HepG2 (cell line): ENCODE data around the gene CELF5. TPM values are rescaled to one million over a fixed set of nuclear protein-coding genes. Genes with fewer than 3 reads are reported as not detected.

ENCODE experiments used
- ATAC-seq: fragments of 200-7000 bp; cut with Tn5 transposase; 3 replicates; pipeline ENCODE4 v1.9.1; 2020; ENCODE audit warnings: mild to moderate bottlenecking, moderate library complexity
- BruUV-seq: library from RNA; stranded (reverse); fragments of 400-500 nt; replicated peaks from 2 replicates; lab custom pipeline; 2021; lab: Mats Ljungman, UMichigan
- CTCF ChIA-PET: fragments of 300-600 bp; formaldehyde crosslinking; extraction: SDS; loops from one replicate; lab custom pipeline; 2021; ENCODE audit warnings: low total read pairs, inconsistent platforms, low intra/inter-chr PET ratio; lab: Yijun Ruan, JAX
- POLR2A ChIA-PET: fragments of 350-600 bp; sonication (Branson Sonifier 250); formaldehyde crosslinking; loops from one replicate; lab custom pipeline; 2020; ENCODE audit warnings: antibody characterized with exemption, inconsistent platforms; lab: Yijun Ruan, JAX
- DNase-seq: peaks from one replicate; pipeline ENCODE4 v3.0.0-alpha.2; 2015; ENCODE audit warnings: low spot score
- FAIRE-seq: peaks from 3 replicates; lab custom pipeline; 2011; peaks lifted over from hg19 to GRCh38; lab: Jason Lieb, UNC
- H2AFZ ChIP-seq: one replicate; pipeline ENCODE4 v1.6.1; 2011; ENCODE audit warnings: low read length, inconsistent platforms
- H3K27ac ChIP-seq: fragments of 300-600 bp; 3 replicates; pipeline ENCODE4 v1.8.0; 2011; ENCODE audit warnings: mixed run types, mild to moderate bottlenecking, mixed read lengths, low read length, inconsistent platforms; ENCODE audit not compliant: insufficient read depth; ENCODE audit errors: extremely low read length
- H3K27me3 ChIP-seq, 2 experiments: fragments of 200-600 bp in 1 of 2; 2 replicates in 1 of 2; 3 replicates in 1 of 2; pipeline versions ENCODE4 v1.6.0 to v1.8.0; 2011; ENCODE audit warnings: low read length in 2 of 2, mild to moderate bottlenecking in 2 of 2, moderate library complexity in 2 of 2, inconsistent platforms in 1 of 2; ENCODE audit not compliant: insufficient read depth in 2 of 2, control insufficient read depth in 1 of 2
- H3K36me3 ChIP-seq, 2 experiments: fragments of 200-600 bp in 1 of 2; replicated peaks in 1 of 2; 2 replicates in 1 of 2; 3 replicates in 1 of 2; pipeline versions ENCODE4 v1.5.1 to v1.8.0; 2011; ENCODE audit warnings: low read length in 2 of 2, inconsistent platforms in 1 of 2; ENCODE audit not compliant: insufficient read depth in 2 of 2, control insufficient read depth in 1 of 2
- H3K4me1 ChIP-seq: 2 replicates; pipeline ENCODE4 v1.5.1; 2012; ENCODE audit warnings: low read length, inconsistent platforms; ENCODE audit not compliant: insufficient read depth
- H3K4me2 ChIP-seq: 2 replicates; pipeline ENCODE4 v1.6.0; 2011; ENCODE audit warnings: low read depth, low read length, inconsistent platforms
- H3K4me3 ChIP-seq, 3 experiments: fragments of 200-600 bp in 1 of 3; sonication (generic), shearing (Covaris generic) in 1 of 3; replicated peaks in 1 of 3; 2 replicates each; pipeline ENCODE4 v1.5.1; 2011 to 2016; ENCODE audit warnings: low read length in 3 of 3, inconsistent platforms in 2 of 3, low read depth in 2 of 3, mild to moderate bottlenecking in 2 of 3, control low read depth in 1 of 3, mixed read lengths in 1 of 3; ENCODE audit not compliant: insufficient read depth in 1 of 3
- H3K79me2 ChIP-seq: one replicate; pipeline ENCODE4 v1.6.1; 2011; ENCODE audit warnings: low read length, inconsistent platforms; ENCODE audit not compliant: insufficient read depth
- H3K9ac ChIP-seq: 2 replicates; pipeline ENCODE4 v1.6.0; 2011; ENCODE audit warnings: mild to moderate bottlenecking, low read depth, low read length, inconsistent platforms; ENCODE audit not compliant: insufficient read depth
- H3K9me3 ChIP-seq: 2 replicates; pipeline ENCODE4 v1.5.1; 2012; ENCODE audit warnings: mild to moderate bottlenecking, low read length
- H4K20me1 ChIP-seq: 2 replicates; pipeline ENCODE4 v1.6.0; 2011; ENCODE audit warnings: inconsistent platforms, mild to moderate bottlenecking, low read length, moderate library complexity; ENCODE audit not compliant: insufficient read depth
- AGO2 ChIP-seq: fragments of 200-400 bp; formaldehyde crosslinking; optimal IDR thresholded peaks from 2 replicates; pipeline ENCODE3; 2017; ENCODE audit warnings: mild to moderate bottlenecking, low read depth, low read length, moderate library complexity
- FOXP1 ChIP-seq, 2 experiments: fragments of 450-650 bp in 1 of 2; IDR thresholded peaks; 2 replicates each; pipeline ENCODE4 v1.6.1; 2017 to 2018; ENCODE audit warnings: antibody characterized with exemption in 1 of 2
- GZF1 ChIP-seq: sonication (generic); formaldehyde crosslinking; IDR thresholded peaks from 2 replicates; pipeline ENCODE4 v1.5.1; 2020; ENCODE audit warnings: mild to moderate bottlenecking, missing genetic modification reagents
- HHEX ChIP-seq: IDR thresholded peaks from 2 replicates; pipeline ENCODE4 v1.6.1; 2016; ENCODE audit warnings: control low read depth
- TFDP2 ChIP-seq: sonication (generic); formaldehyde crosslinking; IDR thresholded peaks from 2 replicates; pipeline ENCODE4 v1.4.0; 2020; ENCODE audit warnings: missing genetic modification reagents
- WGBS: methylation state at CpG from one replicate; pipeline ENCODE4 v1.1.6; 2017; ENCODE audit warnings: low lambda C conversion rate; 5-methylcytosine and 5-hydroxymethylcytosine counted together
- in situ Hi-C: cut with HindIII; loops from 2 replicates; pipeline ENCODE4 v1.10.0; 2017; ENCODE audit warnings: low pct_unique_long_range_greater_than_20kb; ENCODE audit not compliant: extremely low pct_ligation_motif_present
- intact Hi-C: fragments of 100-400 bp; cut with micrococcal nuclease; formaldehyde crosslinking; loops from one replicate; pipeline ENCODE4 v1.10.0; 2022; ENCODE audit not compliant: unreplicated experiment
- polyA plus RNA-seq, 8 experiments: library from polyadenylated mRNA; depleted of rRNA in 3 of 8; stranded (reverse) in 7 of 8; unstranded in 1 of 8; fragments of >200 nt; fragmentation: Illumina TruSeq in 4 of 8; extraction: Trizol in 4 of 8; gene quantifications; 2 replicates each; pipeline versions ENCODE4 v1.2.1 to v1.2.3, GENCODE V29; 2011 to 2016; ENCODE audit warnings: low read depth in 4 of 8, missing spikeins in 1 of 8, mixed read lengths in 1 of 8; ENCODE audit not compliant: insufficient read depth in 1 of 8
- total RNA-seq, 5 experiments: library from RNA; depleted of rRNA; stranded (reverse); fragments of >200 nt; fragmentation: Illumina TruSeq; extraction: Trizol; gene quantifications; 2 replicates each; pipeline ENCODE4 v1.2.3, GENCODE V29; 2016; ENCODE audit warnings: low read depth in 1 of 5

Gene CELF5
- total and polyA plus RNA-seq, 2 of the 13 experiments (the other 11 are each of a cell fraction or from before 2014, with no cell fraction given), result 0.31 to 0.84 TPM

DNA sequence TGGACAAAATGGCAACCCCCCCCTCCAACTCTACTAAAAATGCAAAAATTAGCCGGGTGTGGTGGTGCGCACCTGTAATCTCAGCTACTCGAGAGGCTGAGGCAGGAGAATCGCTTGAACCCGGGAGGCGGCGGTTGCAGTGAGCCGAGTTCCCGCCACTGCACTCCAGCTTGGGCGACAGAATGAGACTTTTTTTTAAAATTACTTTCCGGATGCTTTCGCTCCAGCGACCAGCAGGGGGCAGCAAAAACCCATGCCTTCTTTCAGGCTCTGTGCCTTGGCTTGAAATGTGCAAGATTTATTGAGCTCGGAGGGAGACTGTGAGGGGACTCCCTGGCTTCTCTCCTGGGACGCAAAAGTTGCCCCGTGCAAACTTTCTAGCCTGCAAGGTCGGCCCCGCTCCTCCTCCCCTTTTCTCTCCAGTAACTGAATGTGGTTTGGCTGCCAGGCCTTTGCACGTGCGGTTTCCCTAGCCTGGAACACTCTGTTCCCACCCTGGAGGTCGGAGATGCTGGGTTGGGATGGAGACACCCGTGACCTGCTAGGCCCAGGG lies 80.5 kb downstream of the CELF5 start (continued):
- TF ChIP-seq GZF1 (CRISPR knock-in tag) (no peak), AGO2 (no peak), TFDP2 (CRISPR knock-in tag) (peak; percentile 54)
- TF ChIP-seq, all 625 proteins: peak for 17

- CTCF ChIA-PET, result no interaction called here
- in situ Hi-C loops, result no loop called here
- no peaks in the 10 kb centered on the region for H3K36me3 ChIP-seq
- TF ChIP-seq HHEX (CRISPR knock-in tag) (no peak), FOXP1 (IDR thresholded peaks at IDR 0.05) (peak; percentile 10; the same call in 1 of the 2 replicates), FOXP1 (CRISPR knock-in tag; IDR thresholded peaks at IDR 0.05) (no peak)
- TF ChIP-seq, all 625 proteins: peak for 1
- ATAC-seq (no peak), FAIRE-seq (no peak), DNase-seq (no peak)
- POLR2A ChIA-PET, result no interaction called here
- Histone ChIP-seq H3K27me3 (peaks cover 6 to 14% of the 10 kb centered on the region in 2 experiments; a peak in 3 of 5 replicates), H3K27ac (no peak overlapping the region), H3K4me3 (no peak overlapping the region), H3K4me1 (peaks cover 3% of the 10 kb centered on the region; the same call in 1 of the 2 replicates), H2AFZ (no peak overlapping the region), H4K20me1 (no peaks in the 10 kb centered on the region), H3K79me2 (no peaks in the 10 kb centered on the region), H3K4me2 (no peak overlapping the region), H3K9ac (no peak overlapping the region), H3K9me3 (no peaks in the 10 kb centered on the region)
- no TSS peak for BruUV-seq
- intact Hi-C loops, result loop anchor here (5.0 kb wide), 1 partner anchor 607 kb away; the partner anchor contains the start of gene GNG7
- 26% methylated on average over 1 of the region's 1 CpG for WGBS
These were observed 85.3 kb downstream of the CELF5 start for GRCh38 chr19:3309724-3310123.
